Measurements from ENCODE around the gene ARHGAP45. TPM values are rescaled to one million over a fixed set of nuclear protein-coding genes. Genes with fewer than 3 reads are reported as not detected.
A peak's percentile ranks its signal among the peaks of the same experiment; 100 is the strongest.

Gene ARHGAP45
- total RNA-seq, 1 donor from 2014 or later = 6.1 TPM

- Mint-ChIP-seq H3K4me3 (ENCODE audit: low read depth) (peak overlapping the region; percentile 72), H3K27me3 (no peaks in the 10 kb centered on the region), H3K36me3 (ENCODE audit: insufficient read depth) (peaks cover 4% of the 10 kb centered on the region), H3K4me1 (ENCODE audit: low read depth) (no peaks in the 10 kb centered on the region), H3K27ac (peak overlapping the region; percentile 71), H3K9me3 (ENCODE audit: low read depth) (no peaks in the 10 kb centered on the region)
- no peak for TF ChIP-seq CTCF (IDR thresholded peaks at IDR 0.05; ENCODE audit: unreplicated experiment)
- DNase-seq (ENCODE audit: low spot score, unreplicated experiment) = peak; percentile 93
These were observed 15.4 kb downstream of the ARHGAP45 start for GRCh38 chr19:1082165-1082927.

GRCh38 chr19:1082928-1083816, 16.2 kb downstream of the ARHGAP45 start:
- H3K27me3 Mint-ChIP-seq = no peaks in the 10 kb centered on the region
- no peak overlapping the region for H3K27ac Mint-ChIP-seq
- peak overlapping the region; percentile 72 for H3K4me3 Mint-ChIP-seq (ENCODE audit: low read depth)
- H3K4me1 Mint-ChIP-seq (ENCODE audit: low read depth) = no peaks in the 10 kb centered on the region
- no peaks in the 10 kb centered on the region for H3K9me3 Mint-ChIP-seq (ENCODE audit: low read depth)
- no peak for TF ChIP-seq CTCF (IDR thresholded peaks at IDR 0.05; ENCODE audit: unreplicated experiment)
- H3K36me3 Mint-ChIP-seq (ENCODE audit: insufficient read depth) = peaks cover 7% of the 10 kb centered on the region
- DNase-seq (ENCODE audit: low spot score, unreplicated experiment) = no peak

DNA sequence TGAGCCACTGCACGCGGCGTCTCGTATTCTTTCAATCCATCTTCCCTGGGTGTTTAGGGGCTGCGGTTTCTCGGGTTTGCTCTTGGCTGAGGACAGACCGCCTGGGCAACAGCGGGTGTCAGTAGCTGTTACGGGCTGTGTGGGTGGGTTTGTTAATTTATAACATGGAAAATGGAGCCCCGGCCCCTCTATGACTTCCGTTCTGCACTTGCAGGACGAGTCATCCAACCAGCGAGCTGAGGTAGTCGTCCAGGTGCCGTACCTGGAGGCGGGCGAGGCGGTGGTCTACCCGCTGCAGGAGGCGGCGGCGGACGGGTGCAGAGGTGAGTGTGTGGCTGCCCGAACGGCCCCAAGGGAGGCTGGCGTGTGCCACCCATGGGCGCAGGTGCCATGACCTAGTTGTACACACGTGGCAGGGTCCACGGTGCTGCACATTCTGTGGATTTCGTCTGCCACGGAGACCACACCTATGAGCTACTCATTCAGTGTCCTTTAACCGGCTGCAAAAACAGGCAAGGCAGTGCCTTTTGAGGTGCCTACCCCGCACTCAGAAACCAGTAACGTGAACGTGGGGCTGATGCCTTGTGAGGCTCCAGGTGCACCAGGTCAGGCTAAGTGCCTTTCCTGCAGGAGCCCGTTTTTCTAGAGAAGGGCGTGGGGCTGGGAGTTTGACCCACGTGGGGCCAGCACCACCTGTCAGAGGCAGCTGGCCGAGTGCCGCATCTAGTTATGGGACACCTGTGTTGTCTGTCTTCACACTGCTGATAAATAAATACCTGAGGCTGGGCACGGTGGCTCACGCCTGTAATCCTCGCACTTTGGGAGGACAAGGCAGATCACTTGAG, 17.3 kb downstream of the ARHGAP45 start:
- peak overlapping the region; percentile 21 for H3K4me3 Mint-ChIP-seq (ENCODE audit: low read depth)
- no peak for TF ChIP-seq CTCF (IDR thresholded peaks at IDR 0.05; ENCODE audit: unreplicated experiment)
- no peaks in the 10 kb centered on the region for H3K4me1 Mint-ChIP-seq (ENCODE audit: low read depth)
- no peak overlapping the region for H3K27ac Mint-ChIP-seq
- peaks cover 7% of the 10 kb centered on the region for H3K36me3 Mint-ChIP-seq (ENCODE audit: insufficient read depth)
- no peaks in the 10 kb centered on the region for H3K9me3 Mint-ChIP-seq (ENCODE audit: low read depth)
- H3K27me3 Mint-ChIP-seq = no peaks in the 10 kb centered on the region
- DNase-seq (ENCODE audit: low spot score, unreplicated experiment) = no peak

DNA sequence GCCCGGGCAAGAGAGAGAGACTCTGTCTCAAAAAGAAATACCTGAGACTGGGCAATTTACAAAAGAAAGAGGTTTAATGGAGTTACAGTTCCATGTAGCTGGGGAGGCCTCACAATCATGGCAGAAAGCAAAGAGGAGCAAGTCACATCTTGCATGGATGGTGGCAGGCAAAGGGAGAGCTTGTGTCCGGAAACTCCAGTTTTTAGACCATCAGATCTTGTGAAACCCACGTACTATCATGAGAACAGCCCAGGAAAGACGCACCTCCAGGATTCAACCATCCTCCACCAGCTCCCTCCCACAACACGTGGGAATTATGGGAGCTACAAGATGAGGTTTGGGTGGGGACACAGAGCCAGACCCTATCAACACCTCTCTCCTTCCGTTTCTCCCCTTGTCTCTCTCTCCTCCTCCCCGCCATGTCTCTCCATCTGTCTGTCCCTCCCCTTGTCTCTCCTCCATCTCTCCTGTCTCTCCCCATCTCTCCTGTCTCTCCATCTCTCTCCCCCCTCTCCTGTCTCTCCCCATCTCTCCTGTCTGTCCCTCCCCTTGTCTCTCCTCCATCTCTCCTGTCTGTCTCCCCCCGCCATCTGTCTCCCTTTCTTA, 18.2 kb downstream of the ARHGAP45 start:
- H3K4me1 Mint-ChIP-seq (ENCODE audit: low read depth) = no peaks in the 10 kb centered on the region
- H3K27ac Mint-ChIP-seq = no peak overlapping the region
- H3K36me3 Mint-ChIP-seq (ENCODE audit: insufficient read depth) = peaks cover 7% of the 10 kb centered on the region
- no peak for DNase-seq (ENCODE audit: low spot score, unreplicated experiment)
- H3K27me3 Mint-ChIP-seq = no peaks in the 10 kb centered on the region
- no peak for TF ChIP-seq CTCF (IDR thresholded peaks at IDR 0.05; ENCODE audit: unreplicated experiment)
- no peak overlapping the region for H3K4me3 Mint-ChIP-seq (ENCODE audit: low read depth)
- H3K9me3 Mint-ChIP-seq (ENCODE audit: low read depth) = no peaks in the 10 kb centered on the region

All from progenitor cell of endocrine pancreas (in vitro differentiated cells).